GM18511 (cell line): ENCODE data around the gene KCNC2.
"Not testable (repeated sequence)": the region's sequence is repeated elsewhere in the genome, so short reads cannot be mapped to it uniquely, and the experiment has no call there.

ENCODE experiments used
- ATAC-seq: cut with Tn5 transposase; IDR thresholded peaks from one replicate; pipeline ENCODE4 v1.9.1; 2021; ENCODE audit warnings: mild to moderate bottlenecking, moderate library complexity; ENCODE audit not compliant: unreplicated experiment

KCNC2 gene

DNA sequence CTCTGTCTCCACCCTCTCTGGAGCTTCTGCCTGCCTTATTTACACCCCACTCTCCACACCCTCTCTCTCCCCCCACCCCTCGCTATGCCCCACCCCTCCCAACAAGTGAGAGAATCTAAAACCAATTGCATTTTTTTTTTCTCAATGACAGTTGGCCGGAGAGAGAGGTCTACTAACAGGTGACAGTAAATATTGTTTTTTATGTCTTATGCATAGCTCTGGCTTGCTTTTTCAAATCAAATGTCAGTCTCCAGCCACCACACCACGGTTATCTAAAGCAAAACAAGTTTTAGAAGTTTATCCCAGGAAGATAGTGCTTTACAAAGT, at the start of gene KCNC2:
Gene KCNC2, minus strand, starts transcription at position 28 of the 327 bp plus-strand sequence.
- ATAC-seq = no peak

DNA sequence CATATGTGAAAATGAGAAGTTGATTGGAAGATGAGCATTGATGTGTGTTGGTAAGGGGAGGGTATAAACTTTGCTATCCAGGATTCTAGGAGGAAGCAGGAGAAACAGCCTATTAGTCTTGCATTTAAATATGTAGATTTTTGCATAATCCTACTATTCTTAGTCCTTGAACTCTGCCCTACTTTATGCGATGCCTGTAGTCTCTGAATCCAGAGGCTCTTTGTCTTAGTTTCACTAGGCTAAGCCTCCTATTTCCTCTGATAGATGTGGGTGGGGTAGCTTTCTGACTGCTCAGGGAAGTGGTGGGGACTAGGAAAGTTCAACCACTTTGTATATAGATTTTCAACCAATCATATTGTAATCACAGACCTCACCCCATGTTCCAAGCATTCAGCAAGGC, 49.5 kb upstream of the KCNC2 start:
- no peak for ATAC-seq

DNA sequence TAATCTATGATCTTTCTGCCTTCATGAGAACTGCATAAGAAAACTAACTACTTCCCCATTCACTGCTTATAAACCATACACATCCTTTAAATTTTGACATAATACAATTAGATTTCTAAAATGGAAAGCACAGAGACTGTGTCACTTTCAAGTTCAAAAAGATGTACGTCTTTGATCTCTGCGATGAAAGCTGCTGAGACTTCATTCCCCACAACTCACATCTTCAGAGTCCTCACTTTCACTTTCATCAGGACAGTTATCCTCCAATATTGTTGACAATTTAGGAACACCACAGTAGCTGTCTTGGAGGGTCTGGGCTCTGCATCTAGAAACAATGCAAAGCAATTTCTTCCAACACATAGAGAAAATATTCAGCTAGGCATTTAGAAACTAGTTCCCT, 47.9 kb upstream of the KCNC2 start:
- ATAC-seq = no peak

DNA sequence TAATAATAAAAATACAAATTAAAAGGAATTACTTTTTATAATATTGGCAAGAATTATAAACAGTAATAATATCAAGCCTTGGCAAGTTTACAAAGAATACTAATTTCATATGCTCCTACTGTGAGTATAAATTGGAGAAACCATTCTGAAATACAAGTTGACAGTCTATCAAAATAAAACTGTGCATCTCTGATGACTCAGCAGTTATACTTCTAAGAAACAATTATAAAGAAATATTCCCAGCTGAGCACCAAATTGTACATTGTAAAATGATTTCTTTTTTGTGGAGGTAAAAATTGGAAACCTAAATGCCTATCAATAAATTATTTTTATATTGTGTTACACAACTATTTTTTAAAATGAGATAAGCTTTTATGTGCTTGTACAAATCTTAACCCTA, 35.5 kb upstream of the KCNC2 start:
- no peak for ATAC-seq

DNA sequence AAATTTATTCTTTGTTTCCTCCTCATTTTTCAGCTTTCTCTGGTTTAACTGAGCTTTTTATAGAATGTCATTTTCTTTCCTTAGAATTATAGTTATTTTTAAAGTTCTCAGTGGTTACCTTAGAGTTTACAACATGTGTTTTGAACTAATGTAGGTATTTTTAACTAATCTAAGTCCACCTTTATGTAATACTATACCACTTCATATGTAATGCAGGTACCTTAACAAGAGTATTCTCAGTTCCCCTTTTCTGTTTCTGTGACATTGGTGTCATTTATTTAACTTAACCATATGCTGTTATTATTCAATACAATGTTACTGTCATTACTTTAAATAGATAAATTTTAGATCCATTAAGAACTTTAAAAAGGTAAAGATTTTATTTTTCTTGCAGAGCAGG, 30.3 kb upstream of the KCNC2 start:
- peak; percentile 95 for ATAC-seq

DNA sequence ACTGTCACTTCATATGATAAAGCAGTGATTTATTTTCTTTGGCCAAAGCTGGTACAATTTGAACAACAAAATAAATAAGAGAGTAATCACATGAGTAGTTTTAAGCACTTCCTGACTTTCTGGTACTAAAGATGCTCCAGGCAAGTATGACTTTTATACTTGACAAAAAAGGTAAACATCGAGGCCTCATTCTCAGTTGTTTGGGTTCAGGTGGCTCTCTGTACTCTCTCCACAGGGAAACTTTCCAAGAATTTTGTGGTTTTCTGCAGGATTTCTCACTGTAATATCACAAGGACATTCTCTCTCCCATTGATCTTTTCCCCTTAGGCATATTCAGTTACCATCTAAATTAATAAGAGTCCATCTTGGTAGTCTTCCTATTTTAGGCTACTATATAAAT, 26.6 kb upstream of the KCNC2 start:
- ATAC-seq = no peak

DNA sequence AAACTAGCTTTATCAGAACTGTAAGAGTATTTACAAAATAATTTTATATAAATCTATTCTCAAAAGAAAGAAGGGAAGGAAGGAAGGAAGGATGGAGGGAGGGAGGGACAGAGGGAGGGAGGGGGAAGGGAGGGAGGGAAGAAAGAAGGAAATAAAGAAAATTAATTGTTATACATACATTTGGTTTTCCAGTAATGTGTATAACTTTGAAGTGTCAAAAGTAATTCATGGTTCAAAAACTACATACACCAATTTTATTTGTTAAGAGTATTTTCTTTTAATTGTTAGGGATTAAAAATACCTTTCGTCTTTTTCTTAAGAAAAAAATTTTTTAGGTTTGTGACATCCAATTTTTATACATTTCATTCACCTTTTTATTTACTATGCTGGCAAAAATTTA, 17.5 kb upstream of the KCNC2 start:
- ATAC-seq = no peak

DNA sequence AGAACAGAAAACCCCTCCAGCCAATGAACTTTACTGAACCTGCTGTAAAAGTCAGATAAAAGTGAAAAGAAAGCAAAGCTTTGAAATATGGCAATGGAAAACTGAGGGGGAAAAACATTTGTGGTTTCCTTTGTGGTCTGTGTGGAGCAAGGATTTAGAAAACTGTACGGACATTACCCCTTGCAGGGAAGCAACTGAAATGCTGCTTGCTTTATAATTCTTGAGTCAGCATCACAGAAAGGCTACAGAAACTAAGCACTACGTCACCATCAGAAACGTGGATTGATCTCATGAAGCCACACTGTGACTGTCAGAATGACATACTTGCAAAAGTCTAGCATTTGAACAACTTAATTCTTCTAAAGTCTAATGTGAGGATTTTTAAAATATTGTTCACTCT, 2.4 kb upstream of the KCNC2 start:
- ATAC-seq = no peak

DNA sequence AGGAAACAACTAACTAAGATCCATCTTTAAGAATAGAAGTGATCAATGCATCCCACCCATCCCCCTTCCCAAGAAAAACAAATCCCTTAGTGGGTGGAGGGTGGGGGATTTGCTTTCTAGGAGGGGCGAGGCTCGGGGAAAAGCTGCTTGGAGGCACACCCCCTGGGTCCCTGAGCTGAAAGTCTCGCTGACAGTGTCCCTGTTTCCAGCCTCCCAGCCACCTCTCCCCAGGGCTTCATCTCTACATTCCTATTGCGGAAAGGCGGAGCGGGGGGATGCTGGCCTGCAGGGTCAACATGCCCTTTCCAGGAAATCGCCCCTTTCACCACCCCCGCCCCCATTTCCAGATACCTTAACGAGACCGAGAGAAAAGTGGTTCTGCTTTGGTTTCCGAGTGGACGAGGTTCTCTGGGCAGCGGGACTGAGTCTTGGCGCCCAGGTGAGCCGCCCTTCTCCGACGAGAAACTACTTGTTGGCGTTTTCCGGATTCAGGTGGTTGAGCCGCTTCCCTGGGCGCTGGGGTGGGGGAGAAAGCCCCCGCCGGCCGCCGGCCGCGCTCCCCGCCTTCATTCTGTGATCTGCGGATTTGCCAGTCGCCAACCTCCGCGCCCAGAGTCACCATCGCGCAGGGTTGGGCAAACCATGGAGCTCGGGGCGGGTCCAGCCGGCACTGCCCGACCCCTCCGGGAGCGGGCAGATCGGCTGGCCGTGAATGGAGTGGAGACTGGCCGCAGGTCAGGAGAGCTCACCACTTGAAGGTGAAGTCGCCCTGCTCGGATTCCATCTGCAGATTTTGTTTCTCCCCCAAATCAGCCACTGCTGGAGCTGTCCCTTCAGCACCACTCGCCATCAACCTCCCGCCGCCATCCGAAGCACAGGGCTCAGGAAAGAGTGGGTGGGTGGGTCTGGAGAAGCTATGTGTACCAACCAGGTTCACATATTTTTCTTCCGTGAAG, 505 bp downstream of the KCNC2 start:
- no peak for ATAC-seq

DNA sequence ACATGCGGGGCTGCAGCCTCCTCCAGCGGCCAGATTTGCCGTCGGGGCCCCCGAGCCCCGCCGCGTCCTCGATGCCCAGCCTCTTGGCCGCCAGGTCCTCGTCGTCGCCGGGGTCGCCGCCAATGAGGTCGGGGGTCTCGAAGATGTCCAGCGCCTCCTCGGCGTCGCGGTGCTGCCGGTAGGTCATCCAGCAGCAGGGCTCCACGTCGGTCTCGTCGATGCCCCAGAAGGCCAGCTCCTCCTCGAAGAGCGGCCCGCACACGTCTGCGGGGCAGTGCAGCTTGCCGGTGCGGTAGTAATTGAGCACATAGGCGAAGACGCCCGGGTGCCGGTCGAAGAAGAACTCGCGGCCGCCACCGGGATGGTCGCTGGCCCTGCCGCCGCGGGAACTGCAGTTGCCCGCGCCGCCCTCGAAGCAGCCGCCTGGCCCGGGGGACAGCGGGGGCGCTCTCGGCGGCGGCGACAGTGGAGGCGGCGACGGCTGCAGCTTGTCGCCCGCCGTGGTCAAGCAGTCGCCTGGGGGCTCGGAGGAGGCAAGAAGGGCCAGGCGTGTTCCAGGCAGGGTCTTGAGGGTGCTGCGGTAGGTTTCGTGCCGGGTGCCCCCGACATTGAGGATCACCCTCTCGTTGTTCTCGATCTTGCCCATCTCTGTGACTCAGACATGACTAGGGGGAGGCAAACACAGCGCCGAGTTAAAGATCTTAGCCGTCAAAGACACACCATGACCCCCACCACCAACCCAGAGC, 2.1 kb downstream of the KCNC2 start:
- ATAC-seq = no peak

DNA sequence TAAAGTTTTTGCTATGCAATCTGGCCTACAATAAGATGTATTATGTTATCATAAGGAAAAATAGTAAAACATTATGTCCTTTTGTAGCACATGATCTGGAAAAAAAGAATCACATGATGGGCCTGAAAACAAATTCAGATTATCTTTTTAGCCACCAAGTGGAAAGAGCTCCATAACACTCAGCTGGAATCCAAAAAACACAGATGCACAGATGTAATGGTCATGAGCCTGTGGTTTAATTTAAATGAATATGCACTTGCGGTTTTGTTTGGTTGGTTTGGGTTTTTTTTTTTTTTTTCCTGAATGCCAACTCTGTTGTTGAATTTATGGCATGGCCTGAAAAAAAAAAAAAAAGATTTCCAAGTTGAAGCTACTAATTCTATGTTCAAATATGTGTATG, 4.1 kb downstream of the KCNC2 start:
- no peak for ATAC-seq

DNA sequence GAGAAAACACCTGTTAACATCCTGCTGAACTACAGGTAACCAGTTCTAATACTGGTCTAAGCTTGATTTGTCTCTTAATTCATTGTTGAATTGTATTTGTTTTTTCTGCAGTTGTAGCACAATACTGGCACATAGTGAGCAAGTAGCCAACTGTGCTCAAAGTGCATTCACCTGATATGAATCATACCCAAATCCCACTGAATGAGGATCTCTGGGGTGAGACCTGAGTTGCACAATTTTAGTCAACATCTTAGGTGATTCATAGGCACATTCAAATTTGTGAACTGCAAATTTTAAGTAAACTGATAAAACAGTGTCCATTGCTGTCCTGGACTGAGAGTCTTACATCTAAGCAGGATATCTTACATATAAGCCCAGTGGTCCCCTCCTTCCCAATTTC, 12.8 kb downstream of the KCNC2 start:
- ATAC-seq = no peak

DNA sequence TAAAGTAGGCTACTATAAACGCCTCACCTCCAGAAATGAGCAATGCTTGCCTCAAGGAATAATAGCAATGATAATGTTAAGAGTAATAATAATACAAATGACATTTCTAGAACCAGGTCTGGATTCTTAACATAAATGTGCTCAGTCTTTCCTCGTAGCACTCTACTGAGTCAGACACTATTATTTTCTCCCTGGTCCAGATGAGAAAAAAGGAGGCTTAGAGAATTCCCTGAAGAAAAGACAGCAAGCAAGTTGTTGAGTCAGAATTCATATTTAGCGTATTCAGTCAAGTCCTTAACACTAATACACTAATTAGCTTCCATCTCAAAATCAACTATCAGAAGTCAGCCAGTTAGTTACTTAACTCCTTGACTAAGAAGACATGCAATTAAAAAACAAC, 13.2 kb downstream of the KCNC2 start:
- no peak for ATAC-seq

DNA sequence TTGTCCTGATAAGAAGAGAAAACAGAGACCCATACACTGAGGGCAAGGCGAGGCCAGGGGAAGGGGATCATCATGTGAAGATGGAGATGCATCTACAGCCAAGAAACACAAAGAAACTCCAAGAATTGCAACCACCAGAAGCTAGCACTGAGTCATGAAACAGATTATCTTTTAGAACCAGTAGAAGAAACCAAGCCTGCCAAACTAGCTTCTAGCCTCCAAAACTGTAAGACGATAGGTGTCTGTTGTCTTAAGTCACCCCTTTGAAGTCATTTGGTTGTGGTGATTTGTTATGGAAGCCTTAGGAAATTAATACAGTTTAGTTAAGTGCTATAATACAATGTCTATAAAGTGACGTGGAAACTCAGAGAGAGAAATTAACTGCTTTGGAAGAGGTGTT, 15.4 kb downstream of the KCNC2 start:
- ATAC-seq = no peak

DNA sequence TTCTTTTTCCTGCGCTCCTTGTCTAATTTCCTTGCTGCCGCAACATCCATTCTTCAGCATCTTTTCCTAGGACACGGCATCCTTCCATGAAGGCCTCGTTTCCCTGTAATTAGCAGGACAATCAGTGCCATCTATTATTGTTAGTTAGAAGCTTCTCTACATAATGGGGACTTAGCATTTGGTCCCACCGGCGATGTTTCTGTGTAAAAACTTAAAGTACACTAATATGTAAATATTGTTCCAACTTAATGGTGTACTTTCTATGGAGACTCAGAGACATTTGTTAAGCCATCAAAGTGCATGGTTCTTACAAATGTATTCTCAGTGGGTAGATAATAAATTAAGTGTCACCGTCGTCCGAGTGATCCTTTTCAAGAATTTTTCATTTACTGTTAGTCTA, 17.4 kb downstream of the KCNC2 start:
- ATAC-seq = no peak

DNA sequence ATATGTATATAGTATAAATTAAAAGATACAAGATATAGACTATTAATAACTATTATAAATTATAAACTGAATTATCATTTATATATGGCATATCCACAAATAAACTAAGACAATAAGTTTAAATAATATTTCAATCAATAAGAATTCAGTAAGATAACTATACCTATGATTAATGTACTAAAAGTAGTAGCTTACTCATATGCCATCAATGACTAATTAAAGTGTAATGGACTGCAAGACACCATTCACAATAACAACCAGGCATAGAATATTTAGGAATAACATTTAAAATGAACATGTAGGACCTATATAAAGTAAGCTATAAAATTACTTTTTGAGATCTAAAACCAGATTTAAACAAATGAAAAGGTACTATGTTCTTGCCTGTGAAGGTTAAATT, 18.8 kb downstream of the KCNC2 start:
- no peak for ATAC-seq

DNA sequence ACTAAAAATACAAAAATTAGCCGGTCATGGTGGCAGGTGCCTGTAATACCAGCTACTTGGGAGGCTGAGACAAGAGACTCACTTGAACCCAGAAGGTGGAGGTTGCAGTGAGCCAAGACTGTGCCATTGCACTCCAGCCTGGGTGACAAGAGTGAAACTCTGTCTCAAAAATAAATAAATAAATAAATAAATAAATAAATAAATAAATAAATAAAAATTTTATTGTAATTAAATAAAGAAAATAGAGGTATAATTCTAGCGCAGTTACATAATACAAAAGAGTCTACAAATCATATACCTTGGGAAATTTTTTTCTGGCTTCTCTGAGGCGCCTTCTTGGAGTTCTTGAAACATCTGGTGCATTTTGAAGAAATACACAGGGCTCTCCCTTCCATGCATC, 23.8 kb downstream of the KCNC2 start:
- not testable (repeated sequence) for ATAC-seq

DNA sequence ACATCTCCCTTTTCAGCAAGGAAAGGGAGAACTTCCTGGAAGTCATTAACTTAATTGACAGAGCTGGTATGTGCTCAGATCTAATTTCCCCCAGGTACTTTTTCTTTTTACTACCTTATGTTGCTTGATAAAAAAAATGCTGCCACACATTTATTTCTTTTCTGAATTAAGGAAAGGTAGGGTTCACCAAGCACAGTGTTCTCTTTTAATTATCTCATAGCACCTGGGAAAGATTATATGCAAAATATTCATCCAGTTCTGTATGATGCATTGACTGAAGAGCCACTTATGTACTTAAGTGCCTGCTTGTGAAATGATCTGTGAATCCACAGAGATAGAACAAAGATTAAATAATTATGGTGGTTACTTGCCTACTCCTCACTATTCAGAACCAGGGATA, 25.1 kb downstream of the KCNC2 start:
- ATAC-seq = no peak

DNA sequence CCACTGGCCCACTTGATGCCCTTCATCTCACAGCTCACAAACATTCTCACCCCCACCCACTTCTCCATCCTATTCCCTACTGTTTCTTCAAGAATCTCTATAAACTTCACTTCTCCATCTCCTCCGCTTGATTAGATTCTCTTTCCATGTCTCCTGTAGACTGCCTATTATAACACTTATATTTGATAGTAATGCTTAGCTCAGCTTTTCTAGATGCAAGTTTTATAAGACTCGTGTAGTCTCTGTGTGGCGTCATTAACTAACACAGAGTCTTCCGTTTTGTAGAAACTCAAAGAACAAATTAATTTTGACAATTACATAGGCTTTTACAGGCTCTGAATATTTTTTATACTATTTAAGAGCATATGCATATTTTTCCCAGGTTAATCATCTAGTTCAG, 25.7 kb downstream of the KCNC2 start:
- ATAC-seq = no peak

DNA sequence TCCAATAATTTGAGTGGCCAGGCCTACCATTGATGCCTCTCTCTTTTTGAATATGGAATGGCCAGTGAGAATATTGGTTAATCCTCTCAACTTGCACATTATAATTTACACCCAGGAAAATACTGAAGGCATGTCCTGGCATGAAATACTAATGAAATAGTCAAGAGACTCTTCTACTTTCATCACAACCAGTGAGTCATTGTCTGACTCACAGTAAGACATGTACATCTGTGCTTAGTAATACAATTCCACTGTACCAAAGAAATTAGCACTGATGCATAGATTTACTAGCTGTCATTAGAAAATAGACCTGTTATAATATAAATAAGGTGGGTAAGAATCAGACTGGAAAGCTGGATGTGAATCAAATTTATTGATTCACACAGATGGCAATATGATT, 31.6 kb downstream of the KCNC2 start:
- peak; percentile 80 for ATAC-seq

DNA sequence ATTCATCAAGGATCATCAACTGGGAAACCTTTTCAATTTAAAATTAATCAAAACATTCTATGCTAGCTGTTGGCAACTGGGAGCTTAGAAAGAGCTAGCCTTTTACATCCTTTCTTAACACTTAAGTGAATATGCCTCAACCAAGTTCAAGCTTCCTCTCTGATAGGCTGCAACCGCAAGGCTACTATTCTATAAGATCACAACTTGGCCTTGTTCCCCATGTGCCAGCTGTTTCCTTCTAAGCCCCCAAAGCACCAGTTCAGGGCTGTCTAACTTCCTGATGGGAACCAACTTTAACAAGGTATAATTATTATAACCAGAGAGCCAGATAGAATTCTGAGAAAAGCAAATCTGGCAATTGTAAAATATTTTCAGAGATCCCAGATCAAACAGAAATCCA, 37.0 kb downstream of the KCNC2 start:
- no peak for ATAC-seq

DNA sequence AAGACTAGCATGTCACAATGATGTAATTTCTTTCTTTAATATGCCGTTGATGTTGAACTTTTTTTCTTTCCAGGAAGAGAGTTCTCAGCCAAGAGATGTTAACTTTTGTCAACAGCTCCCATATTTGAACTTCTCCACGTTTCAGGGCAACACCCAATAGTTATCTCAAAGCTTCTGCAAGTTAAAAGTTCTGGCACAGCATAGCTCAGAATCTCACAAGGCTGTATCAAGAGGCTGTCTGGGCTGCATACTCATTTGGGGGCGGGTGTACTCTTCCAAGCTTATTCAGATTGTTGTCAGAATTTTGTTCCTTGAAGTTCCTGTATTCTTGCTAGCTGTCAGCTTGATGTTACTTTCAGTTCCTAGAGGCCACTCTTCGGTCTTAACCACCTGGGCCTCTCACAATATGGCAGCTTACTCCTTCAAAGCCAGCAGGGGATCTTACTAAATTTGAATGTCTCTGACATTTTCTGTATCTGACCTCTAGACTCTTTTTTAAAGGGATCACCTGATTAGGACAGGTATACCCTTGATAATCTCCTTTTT, 38.9 kb downstream of the KCNC2 start:
- no peak for ATAC-seq
